ENCODE results near the gene PET117.
A peak's percentile ranks its signal among the peaks of the same experiment; 100 is the strongest.
"Not testable (repeated sequence)": the region's sequence is repeated elsewhere in the genome, so short reads cannot be mapped to it uniquely, and the experiment has no call there.

PET117 gene, protein sequence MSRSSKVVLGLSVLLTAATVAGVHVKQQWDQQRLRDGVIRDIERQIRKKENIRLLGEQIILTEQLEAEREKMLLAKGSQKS

DNA sequence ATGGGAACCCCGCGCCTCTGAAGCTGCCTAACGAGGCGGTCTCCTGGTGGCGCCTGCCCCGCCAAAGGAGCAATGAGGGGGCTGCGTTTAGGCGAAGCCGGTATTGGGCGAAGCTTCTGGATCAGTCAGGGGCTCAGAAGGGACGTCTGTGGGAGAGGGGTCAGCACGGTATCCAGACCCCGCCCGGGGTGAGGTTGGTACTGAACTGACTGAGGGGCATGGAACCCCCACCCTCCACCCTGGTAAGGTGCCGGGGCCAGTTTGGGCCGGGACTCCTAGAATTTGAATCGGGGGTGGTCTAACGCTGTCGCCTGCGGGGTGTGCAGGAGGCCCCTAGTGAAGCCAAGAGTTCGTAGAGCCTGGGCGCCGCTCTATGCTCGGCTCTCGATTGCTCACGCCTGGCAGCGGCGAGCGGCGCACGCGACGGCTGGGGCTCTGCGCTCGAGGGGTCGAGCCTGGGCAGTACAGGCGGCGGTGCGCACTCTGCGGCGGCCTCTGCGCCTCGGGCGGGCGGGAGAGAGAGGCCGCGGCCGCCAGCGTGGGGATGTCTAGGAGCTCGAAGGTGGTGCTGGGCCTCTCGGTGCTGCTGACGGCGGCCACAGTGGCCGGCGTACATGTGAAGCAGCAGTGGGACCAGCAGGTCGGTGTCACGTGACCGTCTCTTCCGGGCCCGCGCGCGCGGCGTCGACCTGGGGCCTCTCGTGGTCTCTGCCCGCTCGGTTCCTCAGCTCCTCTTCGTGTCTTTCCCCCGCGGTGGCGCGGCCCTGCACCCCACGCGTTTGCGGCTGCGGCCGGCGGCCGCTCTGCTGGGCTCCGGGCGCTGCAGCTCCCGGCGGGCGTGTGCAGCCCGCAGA, at the start of gene PET117, which contains the start of gene KAT14:
Gene PET117, plus strand, starts transcription at position 452 of the 854 bp plus-strand sequence. Its CDS starts 93 bp downstream, at position 545.
Gene KAT14, plus strand, starts transcription at position 452 of the 854 bp plus-strand sequence. CDS start 4,798 bp downstream, outside the sequence.
- Mint-ChIP-seq H3K27me3 (no peaks in the 10 kb centered on the region), H3K27ac (peak within 1 kb of the TSS; percentile 94 to 96), H3K4me1 (peaks cover 27% of the 10 kb centered on the region), H3K9me3 (no peaks in the 10 kb centered on the region), H3K4me3 (peak within 1 kb of the TSS; percentile 65 to 78)
- peak; percentile 95 for DNase-seq
- peak; percentile 95 for ATAC-seq

DNA sequence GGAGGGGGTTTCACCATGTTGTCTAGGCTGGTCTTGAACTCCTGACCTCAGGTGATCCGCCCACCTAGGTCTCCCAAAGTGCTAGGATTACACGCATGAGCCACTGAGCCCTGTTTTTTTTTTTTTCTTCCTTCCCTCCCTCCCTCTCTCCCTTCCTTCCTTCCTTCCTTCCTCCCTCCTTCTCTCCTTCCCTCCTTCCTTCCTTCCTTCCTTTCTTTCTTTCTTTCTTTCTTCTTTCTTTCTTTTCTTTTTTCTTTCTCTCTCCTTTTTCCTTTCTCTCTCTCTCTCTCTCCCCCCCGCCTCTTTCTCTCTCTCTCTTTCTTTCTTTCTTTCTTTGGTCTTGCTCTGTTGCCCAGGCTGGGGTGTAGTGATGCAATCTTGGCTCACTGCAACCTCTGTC, 49.4 kb upstream of the PET117 start:
- not testable (repeated sequence) for H3K27me3 Mint-ChIP-seq

DNA sequence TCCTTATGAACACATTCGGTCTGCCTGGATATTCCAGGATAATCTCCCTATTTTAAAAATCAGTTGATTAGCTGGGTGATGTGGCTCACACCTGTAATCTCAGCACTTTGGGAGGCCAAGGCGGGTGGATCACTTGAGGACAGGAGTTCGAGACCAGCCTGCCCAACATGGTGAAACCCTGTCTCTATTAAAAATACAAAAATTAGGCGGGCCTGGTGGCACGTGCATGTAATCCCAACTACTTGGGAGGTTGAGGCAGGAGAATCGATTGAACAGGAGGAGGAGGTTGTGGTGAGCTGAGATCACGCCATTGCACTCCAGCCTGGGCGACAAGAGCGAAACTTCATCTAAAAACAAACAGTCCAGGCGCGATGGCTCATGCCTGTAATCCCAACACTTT, 48.8 kb upstream of the PET117 start:
- H3K27ac Mint-ChIP-seq, result peak overlapping the region in 1 of 2 donors; percentile 57
- ATAC-seq, DNase-seq, H3K4me3 Mint-ChIP-seq, H3K27me3 Mint-ChIP-seq, H3K4me1 Mint-ChIP-seq, H3K9me3 Mint-ChIP-seq: not testable (repeated sequence)

More for the DNA sequence above, 49.4 kb upstream of the PET117 start:
- H3K9me3 Mint-ChIP-seq, H3K4me1 Mint-ChIP-seq, H3K27ac Mint-ChIP-seq, ATAC-seq, H3K4me3 Mint-ChIP-seq, DNase-seq: not testable (repeated sequence)

DNA sequence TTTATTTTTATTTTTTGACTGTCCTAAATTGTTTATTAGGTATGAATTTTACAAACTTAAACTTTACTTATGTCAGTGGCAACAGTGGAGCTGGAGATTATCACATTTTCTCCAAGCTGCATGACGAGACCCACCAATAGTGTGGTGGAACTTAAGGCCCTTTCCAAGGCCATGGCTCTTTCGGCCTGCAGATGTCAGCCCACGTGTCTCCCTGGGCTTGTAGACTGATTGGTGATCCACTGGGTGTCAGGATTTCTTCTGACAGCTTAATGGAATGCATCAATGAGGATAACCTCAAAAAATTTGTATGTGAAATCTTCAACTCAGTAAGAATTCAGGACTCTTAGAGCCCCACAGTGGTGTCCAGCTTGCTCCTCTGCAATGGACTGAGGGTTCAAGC, 47.6 kb upstream of the PET117 start:
- ATAC-seq, result no peak
- Mint-ChIP-seq H3K4me3 (no peak overlapping the region), H3K27me3 (peaks cover 8% of the 10 kb centered on the region), H3K9me3 (no peaks in the 10 kb centered on the region), H3K27ac (no peak overlapping the region), H3K4me1 (no peaks in the 10 kb centered on the region)
- DNase-seq, result no peak

DNA sequence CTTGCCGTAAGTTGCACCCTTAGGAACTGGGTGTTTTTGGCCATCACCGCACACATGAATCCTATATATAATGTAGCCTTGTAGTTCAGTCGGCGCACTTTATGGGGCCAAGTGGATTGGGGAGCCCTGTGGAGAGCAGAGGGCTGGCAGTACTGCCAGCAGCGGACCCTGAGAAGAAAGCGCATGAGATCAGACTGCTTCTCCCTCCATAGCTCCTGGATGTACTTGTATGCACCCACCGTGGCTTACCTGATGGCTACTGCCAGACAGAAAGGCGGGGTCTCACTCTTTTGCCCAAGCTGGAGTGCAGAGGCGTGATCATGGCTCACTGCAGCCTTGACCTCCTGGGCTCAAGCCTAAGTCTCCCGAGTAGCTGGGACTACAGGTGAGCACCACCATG, 47.2 kb upstream of the PET117 start:
- Mint-ChIP-seq H3K27me3 (peaks cover 8% of the 10 kb centered on the region), H3K9me3 (no peaks in the 10 kb centered on the region), H3K27ac (no peak overlapping the region), H3K4me1 (no peaks in the 10 kb centered on the region), H3K4me3 (no peak overlapping the region)
- no peak for DNase-seq
- ATAC-seq, result no peak

DNA sequence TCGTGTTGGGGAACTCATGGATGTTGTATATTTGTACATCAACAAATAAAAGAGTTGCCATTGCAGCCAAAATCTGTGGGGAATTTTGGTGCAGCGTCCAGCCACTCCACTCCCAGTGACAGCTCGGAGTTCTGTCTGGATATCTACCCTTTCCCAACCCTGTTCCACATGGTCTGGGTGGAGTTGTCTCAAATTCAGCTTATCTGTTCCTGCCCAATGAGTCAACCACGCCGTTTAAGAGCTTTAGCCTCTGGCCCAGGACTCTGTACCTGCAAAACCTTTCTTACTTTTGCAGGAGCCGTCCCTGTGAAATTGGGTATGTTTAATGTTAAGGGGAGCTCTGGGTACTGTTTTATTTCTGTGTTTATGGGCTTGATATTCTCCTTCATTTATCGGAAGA, 46.0 kb upstream of the PET117 start:
- no peaks in the 10 kb centered on the region for H3K4me1 Mint-ChIP-seq
- H3K4me3 Mint-ChIP-seq, result no peak overlapping the region
- no peak overlapping the region for H3K27ac Mint-ChIP-seq
- peaks cover 8% of the 10 kb centered on the region for H3K27me3 Mint-ChIP-seq
- DNase-seq (no peak), ATAC-seq (no peak)
- H3K9me3 Mint-ChIP-seq, result no peaks in the 10 kb centered on the region

DNA sequence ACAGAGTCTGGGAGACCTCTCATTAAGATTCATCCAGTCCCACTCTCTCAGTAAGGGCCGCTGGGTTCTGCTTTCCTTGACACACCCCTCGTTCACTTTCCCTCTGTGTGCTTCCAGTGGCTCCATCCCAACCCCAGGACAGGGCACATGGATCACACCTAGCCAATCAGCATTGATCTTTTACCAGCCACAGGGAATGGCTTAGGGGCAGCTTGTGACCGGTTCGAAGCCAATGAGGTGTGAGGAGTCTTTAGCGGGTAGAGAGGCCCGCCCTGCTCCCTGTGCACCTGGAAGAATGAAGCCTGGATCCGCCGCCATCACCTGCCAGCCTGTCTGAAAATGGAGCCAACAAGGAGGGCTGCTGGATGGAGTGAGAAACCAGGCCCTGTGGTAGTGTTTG, 44.8 kb upstream of the PET117 start:
- Mint-ChIP-seq H3K4me3 (no peak overlapping the region), H3K27ac (no peak overlapping the region), H3K4me1 (no peaks in the 10 kb centered on the region), H3K27me3 (peaks cover 8% of the 10 kb centered on the region), H3K9me3 (no peaks in the 10 kb centered on the region)
- no peak for ATAC-seq
- no peak for DNase-seq

DNA sequence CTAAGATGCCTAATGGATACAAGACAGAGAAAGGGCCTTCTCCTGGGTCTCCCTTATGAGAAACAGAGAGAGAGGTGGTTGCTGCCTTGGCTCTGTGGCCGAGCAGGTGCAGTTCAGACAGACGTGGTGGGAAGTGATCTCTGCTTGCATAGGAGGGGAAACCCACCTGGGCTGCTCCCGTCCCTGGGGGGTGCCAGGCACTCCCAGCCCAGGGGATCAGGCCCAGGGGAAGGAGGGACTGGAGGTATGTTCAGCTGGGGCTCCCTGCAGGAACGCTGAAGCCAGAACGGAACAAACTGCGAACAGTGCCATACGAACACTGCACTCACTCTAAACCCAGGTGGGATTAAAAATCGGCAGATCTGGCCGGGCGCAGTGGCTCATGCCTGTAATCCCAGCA, 44.3 kb upstream of the PET117 start:
- DNase-seq (no peak), ATAC-seq (no peak)
- Mint-ChIP-seq H3K27ac (no peak overlapping the region), H3K27me3 (peaks cover 8% of the 10 kb centered on the region), H3K9me3 (no peaks in the 10 kb centered on the region), H3K4me1 (no peaks in the 10 kb centered on the region), H3K4me3 (no peak overlapping the region)

DNA sequence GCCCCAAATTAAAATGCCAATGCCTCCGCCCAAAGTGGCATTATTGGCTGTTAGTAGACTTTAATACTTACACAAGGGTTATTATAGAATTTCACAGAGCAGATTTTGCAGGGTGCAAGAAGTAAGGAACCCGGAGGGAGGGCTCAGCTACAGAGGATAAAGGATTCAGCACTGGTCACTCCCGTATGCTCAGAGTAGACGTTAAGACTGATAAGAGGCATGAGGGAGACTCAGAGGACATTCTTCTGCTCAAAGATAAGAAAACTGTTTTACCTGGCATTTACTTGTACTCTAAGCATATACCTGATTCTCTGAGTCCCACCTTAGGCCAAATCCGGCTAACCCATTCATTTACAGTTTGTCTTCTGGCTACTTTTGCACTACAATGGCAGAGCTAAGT, 43.5 kb upstream of the PET117 start:
- Mint-ChIP-seq H3K4me3 (no peak overlapping the region), H3K4me1 (no peaks in the 10 kb centered on the region), H3K9me3 (no peaks in the 10 kb centered on the region), H3K27ac (no peak overlapping the region), H3K27me3 (peaks cover 3% of the 10 kb centered on the region)
- DNase-seq, result no peak
- ATAC-seq, result no peak

DNA sequence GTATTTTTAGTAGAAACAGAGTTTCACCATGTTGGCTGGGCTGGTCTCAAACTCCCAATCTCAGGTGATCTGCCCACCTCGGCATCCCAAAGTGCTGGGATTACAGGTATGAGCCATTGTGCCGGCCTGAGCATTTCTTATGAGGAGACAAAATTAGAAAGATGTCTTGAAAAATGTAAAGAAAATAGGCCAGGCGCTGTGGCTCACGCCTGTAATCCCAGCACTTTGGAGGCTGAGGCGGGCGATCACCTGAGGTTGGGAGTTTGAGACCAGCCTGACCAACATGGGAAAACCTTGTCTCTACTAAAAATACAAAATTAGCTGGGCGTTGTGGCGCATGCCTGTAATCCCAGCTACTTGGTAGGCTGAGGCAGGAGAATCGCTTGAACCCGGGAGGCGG, 37.1 kb upstream of the PET117 start:
- not testable (repeated sequence) for ATAC-seq, H3K4me1 Mint-ChIP-seq, DNase-seq, H3K4me3 Mint-ChIP-seq, H3K9me3 Mint-ChIP-seq, H3K27ac Mint-ChIP-seq
- peaks cover 18% of the 10 kb centered on the region for H3K27me3 Mint-ChIP-seq

DNA sequence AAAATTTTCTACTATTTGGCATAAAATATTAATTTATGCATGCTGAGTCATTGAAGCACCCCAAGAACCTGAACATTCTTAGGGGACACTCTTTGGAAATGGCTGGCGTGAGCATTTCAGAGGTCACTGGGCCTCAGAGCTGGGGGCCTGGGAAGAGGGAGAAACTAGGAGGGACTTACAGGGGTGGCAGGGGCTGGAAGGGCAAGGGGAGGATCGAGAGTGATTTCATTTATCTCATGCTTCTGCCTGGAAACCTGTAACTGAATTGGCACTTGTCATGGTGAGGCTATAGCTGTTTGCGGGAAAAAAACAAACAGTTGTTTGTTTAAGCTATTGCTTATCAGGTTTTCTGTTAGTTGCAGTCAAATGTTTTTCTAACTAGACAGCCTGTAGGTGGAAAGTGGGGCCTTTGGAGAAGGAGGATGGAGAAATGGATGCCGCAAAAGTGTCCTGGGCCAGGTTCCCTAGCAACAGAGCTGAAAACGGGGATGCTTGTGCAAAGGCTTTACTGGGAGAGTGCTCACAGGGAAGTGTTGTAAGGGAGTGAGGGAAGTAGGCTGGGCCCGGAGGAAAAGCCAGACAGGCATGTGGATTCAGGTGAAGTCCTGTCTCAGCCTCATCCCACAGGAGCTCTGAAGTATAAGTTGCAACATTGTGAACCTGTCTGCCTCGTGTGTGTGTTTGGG, 36.4 kb upstream of the PET117 start:
- no peak overlapping the region for H3K4me3 Mint-ChIP-seq
- H3K27me3 Mint-ChIP-seq, result peaks cover 18% of the 10 kb centered on the region
- no peaks in the 10 kb centered on the region for H3K4me1 Mint-ChIP-seq
- ATAC-seq (no peak), DNase-seq (no peak)
- no peaks in the 10 kb centered on the region for H3K9me3 Mint-ChIP-seq
- H3K27ac Mint-ChIP-seq, result no peak overlapping the region

DNA sequence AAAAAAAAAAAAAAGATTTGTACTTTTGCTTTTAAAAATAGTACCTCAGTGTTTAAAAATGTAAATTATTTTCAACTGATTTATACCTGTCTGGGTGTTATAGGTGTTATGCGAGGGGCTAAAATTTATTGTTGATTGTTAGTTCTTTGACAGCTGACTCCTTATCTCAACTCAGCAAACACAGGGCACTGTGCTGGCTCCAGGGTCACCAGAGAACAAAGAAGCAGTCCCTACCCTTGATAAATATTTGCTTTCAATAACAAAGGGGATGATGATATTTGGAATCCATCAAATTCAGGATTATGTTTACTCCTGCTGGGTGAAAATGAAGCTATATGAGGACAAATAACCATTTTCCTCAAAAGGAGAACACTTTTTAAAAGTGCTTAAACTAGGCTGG, 34.2 kb upstream of the PET117 start:
- Mint-ChIP-seq H3K27me3 (peaks cover 18% of the 10 kb centered on the region), H3K27ac (no peak overlapping the region), H3K4me1 (no peaks in the 10 kb centered on the region), H3K9me3 (no peaks in the 10 kb centered on the region), H3K4me3 (no peak overlapping the region)
- ATAC-seq, result no peak
- no peak for DNase-seq

DNA sequence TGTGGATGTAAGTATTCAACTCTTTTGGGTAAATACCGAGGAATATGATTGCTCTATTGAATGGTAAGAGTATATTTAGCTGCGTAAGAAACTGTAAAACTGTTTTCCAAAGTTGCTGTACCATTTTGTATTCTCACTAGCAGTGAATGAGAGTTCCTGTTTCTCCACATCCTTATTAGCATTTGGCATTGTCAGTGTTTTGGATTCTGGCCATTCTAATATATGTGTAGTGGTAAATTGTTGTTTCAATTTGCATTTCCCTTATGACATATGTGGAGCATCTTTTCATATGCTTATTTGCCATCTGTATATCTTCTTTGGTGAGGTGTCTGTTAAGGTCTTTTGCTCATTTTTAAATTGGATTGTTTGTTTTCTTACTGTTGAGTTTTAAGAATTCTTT, 29.3 kb upstream of the PET117 start:
- Mint-ChIP-seq H3K27ac (no peak overlapping the region), H3K4me3 (no peak overlapping the region), H3K27me3 (no peaks in the 10 kb centered on the region), H3K9me3 (no peaks in the 10 kb centered on the region), H3K4me1 (no peaks in the 10 kb centered on the region)
- ATAC-seq, result no peak
- no peak for DNase-seq

DNA sequence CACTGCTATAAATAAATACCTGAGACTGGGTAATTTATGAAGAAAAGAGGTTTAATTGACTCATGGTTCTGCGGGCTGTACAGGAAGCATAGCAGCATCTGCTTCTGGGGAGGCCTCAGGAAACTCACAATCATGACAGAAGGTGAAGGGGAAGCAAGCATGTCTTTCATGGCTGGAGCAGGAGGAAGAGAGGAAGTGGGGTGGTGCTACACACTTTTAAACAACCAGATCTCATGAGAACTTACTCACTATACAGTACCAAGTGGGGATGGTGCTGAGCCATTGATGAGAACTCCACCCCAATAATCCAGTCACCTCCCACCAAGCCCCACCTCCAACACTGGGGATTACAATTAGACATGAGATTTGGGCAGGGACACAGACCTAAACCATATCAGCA, 9.1 kb upstream of the PET117 start:
- DNase-seq, H3K27me3 Mint-ChIP-seq, H3K4me3 Mint-ChIP-seq, H3K4me1 Mint-ChIP-seq, H3K9me3 Mint-ChIP-seq: not testable (repeated sequence)
- H3K27ac Mint-ChIP-seq, result peak overlapping the region in 1 of 2 donors; percentile 77
- peak; percentile 35 for ATAC-seq

DNA sequence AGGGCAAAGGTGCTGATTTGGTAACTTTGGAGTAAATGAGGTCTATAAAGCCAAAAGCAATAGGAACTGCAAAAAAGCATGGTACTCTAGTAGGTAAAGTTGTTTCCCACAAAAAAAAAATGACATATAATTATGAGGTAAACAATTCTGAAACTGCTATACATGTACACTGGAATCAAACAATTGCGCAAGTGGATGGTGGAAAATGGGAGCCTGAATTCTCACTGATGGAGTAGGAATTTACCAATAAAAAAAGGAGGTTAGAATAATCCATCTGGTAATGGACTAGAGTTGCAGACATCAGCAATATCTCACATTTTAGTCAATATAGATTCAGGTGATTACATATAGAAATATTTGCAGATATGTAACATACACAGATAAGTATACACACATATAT, 5.0 kb upstream of the PET117 start:
- DNase-seq, result no peak
- no peak for ATAC-seq
- peaks cover 9% of the 10 kb centered on the region for H3K4me1 Mint-ChIP-seq
- H3K9me3 Mint-ChIP-seq, result no peaks in the 10 kb centered on the region
- no peaks in the 10 kb centered on the region for H3K27me3 Mint-ChIP-seq
- H3K4me3 Mint-ChIP-seq, result no peak overlapping the region
- H3K27ac Mint-ChIP-seq, result no peak overlapping the region

DNA sequence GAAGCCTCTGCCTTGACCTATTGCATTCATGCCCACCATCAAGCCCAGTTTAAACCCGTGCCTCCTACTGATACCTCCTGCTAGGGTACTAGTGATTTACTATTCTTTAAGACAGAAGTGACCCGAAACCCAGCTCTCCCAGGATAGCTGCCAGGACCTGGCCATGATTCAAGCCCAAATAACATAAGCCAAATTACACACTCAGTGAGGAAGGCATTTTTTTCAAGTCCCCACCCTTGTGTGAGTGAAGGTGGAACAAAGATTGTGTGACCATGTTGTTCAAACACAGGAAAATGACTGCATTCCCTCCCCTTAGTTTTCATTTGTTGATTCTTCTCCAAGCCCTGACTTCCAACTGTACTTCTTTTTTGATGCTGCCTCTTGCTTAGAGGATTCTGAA, 3.7 kb upstream of the PET117 start:
- no peak overlapping the region for H3K27ac Mint-ChIP-seq
- no peak for DNase-seq
- no peak overlapping the region for H3K4me3 Mint-ChIP-seq
- peaks cover 4% of the 10 kb centered on the region for H3K4me1 Mint-ChIP-seq
- no peak for ATAC-seq
- no peaks in the 10 kb centered on the region for H3K9me3 Mint-ChIP-seq
- H3K27me3 Mint-ChIP-seq, result no peaks in the 10 kb centered on the region
